GM21529 (cell line): ENCODE measurements around the gene PHF3.

Experiments used
- ATAC-seq: cut with Tn5 transposase; IDR thresholded peaks from one replicate; pipeline ENCODE4 v1.9.1; 2021; ENCODE audit not compliant: unreplicated experiment

Gene PHF3

DNA sequence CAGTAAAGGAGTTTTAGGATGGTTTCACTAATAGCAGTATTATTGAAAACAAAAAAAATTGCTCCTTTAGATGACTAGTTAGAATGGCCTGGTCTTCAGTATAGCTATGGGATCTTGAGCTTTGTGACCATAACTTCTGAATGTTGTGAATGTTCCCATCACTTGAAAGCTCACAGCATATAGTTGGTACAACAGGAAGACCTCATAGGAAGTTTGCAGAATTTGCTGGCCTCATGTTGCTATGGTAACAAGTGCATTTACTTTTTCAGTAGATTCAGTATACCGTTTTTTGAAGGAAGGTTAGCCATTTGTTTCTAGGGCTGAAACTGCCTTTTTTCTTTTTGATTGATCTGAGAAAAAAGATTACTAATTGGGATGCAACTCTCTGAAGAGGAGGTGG lies 8.3 kb downstream of the PHF3 start:
- ATAC-seq, result no peak

DNA sequence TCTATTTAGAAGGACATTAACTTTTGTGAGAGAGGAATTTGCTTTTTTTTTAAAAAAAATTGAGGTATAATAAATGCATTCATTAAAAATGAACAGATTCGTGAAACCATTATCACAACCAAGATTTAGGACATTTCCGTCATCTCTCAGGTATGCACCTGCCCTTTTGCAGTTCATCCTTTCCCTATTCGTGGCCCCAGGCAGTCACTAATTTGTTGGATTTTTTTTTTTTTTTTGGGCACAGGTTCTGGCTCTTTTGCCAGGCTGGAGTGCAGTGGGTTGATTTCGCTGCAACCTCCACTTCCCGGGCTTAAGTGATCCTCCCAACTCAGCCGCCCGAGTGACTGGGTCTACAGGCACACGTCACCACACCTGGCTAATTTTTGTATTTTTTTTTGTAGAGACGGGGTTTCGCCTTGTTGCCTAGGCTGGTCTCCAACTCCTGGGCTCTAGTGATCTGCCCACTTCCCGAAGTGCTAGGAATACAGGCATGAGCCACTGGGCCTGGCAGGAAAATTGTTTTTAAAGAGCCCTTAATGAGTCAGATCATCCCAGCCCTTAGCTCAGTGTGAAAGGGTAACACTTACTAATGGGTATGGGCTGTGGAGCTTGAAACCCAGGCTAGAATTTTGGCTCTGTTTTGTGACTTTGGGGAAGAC lies 9.2 kb downstream of the PHF3 start:
- ATAC-seq, result no peak

DNA sequence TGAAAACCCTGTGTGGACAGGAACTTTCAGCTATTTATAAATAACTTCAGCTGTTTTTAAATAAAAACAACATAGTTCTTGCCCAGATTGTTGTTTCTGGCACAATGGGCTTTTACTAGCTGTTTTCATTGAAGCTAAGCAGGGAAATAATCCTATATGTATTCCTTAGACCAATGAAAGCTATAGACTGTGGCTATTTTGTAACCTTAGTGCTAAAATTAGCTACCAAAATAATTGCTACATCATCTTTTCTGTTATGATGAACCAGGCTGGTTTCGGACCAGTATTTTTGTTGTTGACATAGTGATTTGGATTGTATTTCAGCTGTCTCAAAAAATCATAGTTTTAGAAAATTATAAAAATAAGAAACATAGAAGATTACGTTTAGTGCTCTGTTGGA lies 13.7 kb downstream of the PHF3 start:
- ATAC-seq, result no peak

DNA sequence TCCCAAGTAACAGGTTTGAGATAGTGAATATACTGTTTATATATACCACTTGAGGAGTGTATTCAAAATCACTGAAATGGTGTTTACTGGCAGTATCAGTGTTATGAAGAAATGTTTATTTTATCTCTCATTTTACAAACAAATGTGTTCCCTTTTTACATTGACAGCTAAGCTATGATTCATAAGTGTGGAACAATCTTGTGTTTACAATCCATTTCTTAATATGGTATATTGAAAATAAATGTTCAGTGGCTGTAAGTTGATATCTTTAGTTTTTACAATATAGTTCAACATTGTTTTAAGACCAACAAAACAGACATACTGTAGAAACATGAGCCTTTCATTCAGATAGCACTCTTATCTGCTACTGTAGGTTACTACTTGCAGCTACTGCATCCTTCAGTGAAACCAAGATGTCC lies 14.3 kb downstream of the PHF3 start:
- no peak for ATAC-seq

DNA sequence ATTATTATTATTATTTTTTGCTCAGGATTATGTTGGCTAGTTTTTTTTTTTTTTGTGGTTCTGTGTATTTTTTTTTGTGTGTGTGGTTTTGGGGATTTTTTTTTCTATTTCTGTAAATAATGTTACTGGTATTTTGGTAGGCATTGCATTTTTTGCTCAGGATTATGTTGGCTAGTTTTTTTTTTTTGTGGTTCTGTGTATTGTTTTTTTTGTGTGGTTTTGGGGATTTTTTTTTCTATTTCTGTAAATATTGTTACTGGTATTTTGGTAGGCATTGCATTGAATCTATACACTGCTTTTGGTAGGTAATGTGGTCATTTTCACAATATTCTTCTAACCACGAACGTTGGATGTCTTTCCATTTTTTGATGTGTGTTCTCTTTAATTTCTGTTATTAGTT lies 17.4 kb downstream of the PHF3 start:
- ATAC-seq, result no peak

DNA sequence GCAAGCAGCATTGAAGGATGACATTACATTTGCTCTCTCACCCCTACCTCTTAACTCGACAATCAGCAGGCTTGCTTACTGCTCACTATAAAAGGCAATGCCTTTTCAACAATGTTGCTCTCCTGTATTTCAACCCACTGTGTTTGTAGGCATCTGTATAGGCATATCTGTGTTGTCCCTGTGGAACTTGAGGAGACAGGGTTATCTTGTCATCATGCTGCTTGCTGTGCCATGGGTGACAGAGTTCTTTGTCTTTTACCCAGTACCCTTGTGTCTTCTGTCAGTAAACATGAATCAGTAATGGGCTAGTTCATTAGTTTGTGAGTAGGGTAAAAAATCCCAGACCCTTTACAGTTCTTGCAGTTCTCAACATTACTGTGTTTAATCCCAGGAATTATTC lies 25.2 kb downstream of the PHF3 start:
- no peak for ATAC-seq

DNA sequence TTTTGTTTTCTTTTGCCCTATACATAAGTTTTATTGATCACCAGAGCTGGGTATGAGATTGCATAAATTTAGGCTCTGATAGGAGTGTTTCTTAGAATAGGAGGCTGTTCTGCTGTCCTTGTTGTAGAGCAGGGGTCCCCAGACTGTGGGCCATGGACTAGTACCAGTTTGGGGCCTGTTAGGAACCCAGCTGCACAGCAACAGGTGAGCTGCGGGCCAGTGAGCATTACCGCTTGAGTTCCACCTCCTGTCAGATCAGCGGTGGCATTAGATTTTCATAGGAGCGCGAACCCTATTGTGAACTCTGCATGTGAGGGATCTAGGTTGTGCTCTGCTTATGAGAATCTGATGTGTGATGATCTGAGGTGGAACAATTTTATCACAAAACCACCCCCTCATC lies 26.2 kb downstream of the PHF3 start:
- ATAC-seq, result no peak

DNA sequence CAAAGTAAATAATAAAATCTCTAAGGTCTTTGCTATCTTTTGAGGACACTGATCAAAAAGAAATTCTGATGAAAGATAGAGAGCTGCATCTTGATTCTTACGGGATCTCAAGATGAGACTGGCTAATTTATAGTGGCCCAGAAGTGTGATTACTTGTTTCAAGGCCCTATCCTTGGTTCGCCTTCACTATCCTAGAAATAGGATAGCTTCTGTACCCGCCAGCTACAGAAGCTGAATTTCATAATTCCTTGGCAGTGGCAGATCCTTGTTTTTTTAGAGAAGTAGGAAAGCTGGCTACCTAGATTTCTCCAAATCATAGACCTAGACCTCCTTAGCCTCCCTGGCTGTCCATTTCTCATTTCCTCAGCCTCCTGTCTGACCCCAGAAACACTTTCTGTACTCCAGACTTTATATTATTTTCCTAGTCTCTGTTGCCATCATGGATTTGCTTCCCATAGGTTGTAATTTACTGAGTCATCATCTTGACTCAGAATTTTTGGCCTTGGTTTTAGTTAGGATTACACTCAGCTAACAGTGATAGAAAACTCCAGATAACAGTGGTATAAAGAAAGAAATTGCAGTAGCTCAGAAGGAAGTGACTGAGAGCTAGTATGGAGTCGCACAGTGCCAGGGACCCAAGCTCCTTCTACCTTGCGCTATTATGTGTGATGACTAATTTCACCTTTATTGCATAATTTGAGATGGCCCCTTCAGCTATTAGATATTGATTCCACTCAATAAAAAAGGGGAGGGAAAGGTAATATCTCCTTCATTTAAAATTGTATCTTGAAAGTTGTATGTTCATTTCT lies 27.7 kb downstream of the PHF3 start:
- ATAC-seq, result no peak

DNA sequence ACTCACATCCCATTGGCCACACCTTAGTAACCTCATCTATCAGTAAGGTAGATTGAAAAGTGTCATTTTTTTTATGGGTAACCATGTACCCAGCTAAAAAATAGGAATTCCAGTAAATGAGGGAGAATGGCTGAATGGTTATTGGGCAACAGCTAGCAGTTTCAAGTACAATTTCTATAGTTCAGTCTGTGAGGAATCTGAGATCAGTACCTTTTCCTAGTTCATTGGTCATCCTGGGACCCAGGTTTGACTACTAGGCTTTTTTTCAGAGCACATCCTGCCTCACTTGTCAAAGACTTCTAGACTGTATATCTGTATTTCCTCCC lies 28.3 kb downstream of the PHF3 start:
- ATAC-seq, result no peak

DNA sequence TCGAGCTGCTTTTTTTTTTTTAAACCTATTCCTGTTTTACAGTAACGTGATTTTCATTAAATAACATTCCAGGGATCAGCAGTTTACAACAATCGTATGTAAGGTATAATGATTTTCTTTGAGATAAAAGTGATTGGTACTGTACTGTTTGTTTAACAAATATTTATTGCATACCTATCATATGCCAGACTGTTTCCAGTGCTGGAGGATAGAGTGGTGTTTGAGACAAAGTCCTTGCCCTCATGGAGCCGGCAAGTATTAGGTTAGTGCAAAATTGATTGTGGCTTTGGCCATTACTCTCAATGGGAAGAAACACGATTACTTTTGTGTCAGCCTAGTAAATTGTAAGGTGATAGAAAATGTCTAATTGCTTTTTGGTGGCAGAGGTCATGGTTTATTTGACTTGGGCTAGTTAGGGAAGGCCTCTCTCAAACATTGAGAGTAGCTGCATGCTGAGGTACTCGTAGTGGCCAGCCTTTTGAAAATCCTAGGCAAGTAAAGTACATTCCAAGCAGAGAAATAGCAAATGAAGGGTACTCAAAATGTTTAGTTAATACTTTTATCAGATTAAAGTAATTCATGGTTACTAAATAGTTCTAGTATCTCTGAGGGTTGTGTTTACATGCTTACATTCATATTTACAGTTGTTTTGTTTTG lies 35.6 kb downstream of the PHF3 start:
- no peak for ATAC-seq

DNA sequence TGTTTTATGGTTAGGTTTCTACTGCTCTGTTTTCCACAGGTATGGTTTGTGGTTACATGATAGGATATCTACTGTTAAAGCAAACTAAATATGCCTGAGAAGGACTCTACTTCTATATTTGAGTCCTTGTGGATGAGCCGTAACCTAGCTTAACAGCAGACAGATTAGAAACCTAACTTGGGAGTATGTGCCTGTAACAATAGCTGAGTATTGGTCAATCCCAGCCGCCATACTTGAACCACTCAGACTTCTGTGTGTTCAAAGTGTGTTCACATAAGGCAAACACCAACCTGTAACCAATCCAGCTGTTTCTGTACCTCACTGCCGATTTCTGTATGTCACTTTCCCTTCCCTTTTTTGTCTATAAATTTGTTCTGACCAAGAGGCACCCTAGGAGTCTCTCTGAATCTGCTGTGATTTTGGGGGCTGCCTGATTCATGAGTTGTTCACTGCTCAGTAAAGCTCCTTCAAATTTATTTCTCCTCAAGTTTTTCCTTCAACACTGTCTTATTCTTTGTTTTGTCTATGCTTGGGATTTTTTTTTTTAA lies 37.1 kb downstream of the PHF3 start:
- no peak for ATAC-seq

DNA sequence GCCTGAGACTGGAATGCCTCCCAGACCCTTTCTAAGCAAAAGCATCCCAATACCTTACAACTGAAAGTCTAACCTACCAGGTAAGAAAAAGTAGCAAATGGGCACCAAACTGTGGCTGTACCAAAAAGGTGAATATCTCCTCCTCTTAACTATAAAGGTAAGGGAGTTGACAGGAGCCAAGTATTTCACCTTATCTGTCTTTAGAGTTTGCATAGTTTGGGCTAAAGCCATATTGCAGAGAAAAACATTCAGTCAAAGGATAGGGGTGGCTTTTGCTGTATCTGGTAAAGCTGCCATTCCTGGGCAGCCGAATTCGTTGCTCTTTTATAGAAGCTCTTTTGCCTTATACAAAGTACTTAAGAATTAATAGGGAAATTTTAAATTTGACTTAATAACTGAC lies 38.1 kb downstream of the PHF3 start:
- ATAC-seq, result no peak

DNA sequence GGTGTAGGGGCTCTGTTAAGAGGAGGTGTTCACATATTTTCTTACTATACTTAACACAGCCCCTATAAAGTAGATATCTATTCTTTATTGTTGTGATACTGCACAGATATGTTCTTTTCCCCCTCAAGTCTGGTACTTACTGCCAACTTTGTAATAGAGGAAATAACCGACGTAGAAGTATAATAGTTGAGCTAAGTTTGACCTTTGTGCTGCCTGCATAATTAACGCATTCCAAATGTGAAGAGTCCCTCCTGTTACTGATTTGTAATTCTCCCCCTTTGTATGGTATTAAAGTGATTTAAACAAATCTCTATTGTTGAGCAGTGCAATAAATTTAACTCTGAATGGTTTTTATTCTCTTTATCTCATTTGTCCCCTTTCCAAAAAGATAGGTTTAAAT lies 39.0 kb downstream of the PHF3 start:
- ATAC-seq, result no peak

DNA sequence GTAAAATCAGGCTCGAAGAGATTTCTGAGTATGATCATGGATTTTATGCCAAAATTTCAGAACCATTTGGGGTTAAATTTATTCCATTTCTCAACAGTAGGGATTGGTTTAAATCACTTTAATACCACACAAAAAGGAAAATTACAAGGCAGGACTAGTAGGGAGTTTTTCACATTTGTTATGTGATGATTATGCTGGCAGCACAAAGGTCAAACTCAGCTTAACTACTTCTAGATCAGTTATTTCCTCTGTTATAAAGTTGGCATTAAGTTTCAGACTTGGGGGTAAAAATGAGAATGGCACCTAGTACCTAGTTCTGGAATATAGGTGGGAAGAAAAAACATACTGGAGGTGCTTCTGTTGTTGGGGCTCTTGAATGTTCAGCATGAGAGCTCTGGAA lies 39.5 kb downstream of the PHF3 start:
- ATAC-seq, result no peak

DNA sequence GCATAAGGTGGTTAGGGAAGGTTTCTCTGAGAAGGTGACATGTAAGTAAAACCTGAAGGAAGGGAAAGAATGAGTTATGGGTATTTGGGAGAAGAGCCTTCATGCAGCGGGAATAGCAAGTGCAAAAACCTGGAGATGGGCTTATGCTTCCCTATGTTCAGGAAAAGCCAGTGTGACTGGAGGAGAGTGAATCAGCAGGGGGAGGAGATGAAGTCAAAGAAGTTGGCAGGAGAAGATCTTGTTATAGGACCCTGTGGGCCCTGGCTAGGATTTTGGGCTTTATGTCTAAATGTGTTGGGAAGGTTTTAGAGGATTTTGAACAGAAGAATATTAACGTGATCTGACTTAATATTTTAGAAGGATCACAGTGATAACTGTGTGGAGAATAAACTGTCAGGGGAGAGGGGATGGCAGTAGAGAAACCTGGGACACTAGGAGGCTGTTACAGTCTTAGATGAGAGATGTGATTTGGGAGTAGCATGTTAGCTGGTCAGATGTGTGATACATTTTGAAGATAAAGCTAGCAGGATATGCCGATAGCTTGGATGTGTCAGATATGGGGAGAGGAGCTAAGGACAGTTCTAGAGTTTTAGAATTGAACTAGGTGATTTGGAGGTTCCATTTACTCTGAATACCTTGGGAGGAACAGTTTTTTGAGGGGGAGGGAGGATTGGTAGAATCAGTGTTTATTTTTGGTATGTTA lies 41.0 kb downstream of the PHF3 start:
- no peak for ATAC-seq

DNA sequence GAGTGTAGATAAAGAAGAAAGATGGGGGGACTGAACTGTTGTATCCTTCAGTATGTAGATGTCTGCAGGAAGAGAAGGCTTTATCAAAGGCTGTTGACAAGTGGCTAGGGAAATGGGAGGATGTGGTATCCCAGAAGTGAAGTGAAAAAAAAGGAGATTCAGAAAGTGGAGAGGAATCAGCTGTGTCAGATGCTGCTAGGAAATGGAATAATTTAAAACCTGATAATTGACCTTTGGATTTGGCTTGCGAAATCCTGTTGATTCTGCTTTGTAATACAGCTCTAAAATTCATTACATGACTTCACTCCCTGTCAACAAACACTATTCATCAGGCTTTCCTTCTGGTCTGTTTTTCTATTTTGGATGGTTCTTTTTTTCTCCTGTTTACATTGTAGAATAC lies 41.7 kb downstream of the PHF3 start:
- ATAC-seq, result no peak

DNA sequence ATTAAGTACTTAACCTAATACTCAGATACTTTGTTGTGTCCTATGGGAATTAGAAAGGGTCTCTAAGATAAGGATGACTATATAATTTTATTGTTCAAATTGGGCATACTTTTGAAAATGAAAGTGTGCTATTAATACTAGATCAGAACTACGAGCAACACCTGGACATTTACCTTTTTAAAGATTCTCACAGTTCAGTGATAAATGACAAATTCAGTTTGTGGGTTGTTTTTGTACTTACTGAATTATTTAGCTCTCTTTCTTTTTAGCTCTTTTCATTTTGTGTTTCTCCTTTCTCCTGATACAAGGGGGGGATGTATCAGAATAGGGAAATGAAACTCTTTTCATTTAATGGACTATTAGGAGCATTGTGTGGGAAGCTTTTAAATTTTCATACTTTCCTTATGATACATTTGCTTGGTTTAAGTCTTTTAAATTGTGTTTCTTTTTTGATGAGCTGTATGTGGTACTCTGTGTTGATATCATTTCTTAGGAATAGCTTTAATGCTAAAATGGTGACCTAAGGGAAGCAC lies 47.5 kb downstream of the PHF3 start:
- peak; percentile 40 for ATAC-seq

DNA sequence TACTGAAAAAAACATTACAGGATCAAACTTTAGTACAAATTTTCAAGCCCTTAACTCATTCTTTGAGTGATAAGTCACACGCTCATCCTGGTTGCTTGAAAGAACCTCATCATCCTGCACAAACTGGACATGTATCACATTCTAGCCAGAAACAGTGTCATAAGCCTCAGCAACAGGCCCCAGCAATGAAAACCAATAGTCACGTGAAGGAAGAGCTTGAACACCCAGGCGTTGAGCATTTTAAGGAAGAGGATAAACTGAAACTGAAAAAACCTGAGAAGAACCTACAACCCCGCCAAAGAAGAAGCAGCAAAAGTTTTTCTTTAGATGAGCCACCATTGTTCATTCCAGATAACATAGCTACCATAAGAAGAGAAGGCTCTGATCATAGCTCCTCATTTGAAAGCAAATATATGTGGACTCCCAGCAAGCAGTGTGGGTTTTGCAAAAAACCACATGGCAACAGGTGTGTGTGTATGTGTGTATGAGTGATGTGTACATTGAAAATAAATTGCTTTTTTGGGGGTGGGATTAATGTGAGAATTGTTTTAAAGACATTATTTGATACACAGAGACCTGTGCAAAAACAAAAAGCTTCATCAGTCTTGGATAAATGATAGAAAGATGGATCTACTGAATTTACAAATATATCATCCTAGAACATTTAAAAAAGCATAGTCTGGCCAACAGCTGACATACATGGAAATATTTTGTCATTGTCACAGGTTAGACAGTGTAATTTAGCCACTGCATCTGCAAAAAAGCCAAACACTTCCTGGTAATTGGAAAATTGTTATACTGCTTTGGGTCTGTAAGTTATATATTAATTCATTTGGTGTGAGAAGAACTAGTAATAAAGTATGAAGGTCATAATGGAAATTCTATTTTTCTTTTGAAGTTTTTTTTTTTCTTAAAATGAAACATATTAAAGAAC lies 50.1 kb downstream of the PHF3 start:
- peak; percentile 78 for ATAC-seq

DNA sequence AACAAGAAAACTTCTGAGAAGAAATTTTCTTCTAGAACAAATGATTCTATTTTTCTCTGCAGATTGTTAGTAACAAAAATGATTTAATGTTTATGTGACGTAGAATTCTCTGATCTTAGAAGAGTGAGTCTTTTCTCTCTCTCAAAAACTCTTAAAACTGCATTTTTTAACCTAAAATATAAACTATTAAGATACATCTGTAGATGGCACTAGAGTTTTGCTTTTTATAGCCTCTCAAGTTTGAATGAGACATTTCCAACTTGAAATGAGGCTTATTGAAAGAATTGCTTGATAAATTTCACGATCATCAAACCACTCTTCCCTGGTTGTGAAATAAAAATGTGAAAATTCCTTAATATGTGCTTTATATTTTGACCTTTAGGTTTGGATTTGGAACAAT lies 53.8 kb downstream of the PHF3 start:
- ATAC-seq, result no peak

DNA sequence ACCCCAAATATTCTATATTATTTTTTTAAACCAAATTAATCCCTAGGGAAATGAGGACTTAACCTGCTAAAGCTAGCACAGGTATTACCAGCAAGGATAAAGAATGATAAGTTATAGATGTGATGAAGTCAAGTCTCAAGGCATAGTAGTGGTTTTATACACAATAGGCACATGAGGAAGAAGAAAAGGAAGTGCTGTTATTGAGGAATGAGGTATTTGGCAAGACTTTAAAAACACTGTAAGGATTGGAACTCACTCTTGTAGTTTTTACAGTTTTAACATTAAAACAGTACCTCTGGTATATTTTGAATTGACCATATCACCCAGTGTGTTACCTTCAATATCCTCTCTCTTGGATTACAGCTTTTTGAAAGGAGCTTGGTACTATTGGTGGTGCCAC lies 54.6 kb downstream of the PHF3 start:
- no peak for ATAC-seq
